Prostate gland (tissue), 2 donors: Measurements from ENCODE around the gene C9. TPM values are rescaled to one million over a fixed set of nuclear protein-coding genes. Genes with fewer than 3 reads are reported as not detected.

Experiments used
- total RNA-seq, 2 donors: library from RNA; depleted of rRNA; stranded (reverse); fragments of >200 nt; gene quantifications; one replicate each; pipeline ENCODE4 v1.1.0, GENCODE V29; 2016

C9 gene
- total RNA-seq, 2 donors from 2014 or later = not detected

Other genes with a start within 250 kb of the C9 start
- 1 to 10 TPM; 3.1 to 4.0 TPM for gene FYB1, start 144.9 kb downstream of the C9 start, total RNA-seq
- gene DAB2, start 60.5 kb upstream of the C9 start, total RNA-seq = 10 to 100 TPM; 15.6 to 38.1 TPM